ENCODE data around the gene FAM200C. TPM values are rescaled to one million over a fixed set of nuclear protein-coding genes. Genes with fewer than 3 reads are reported as not detected.

The FAM200C gene
- total RNA-seq, 1 donor from 2014 or later, result 5.3 TPM

Other genes starting within 250 kb of the FAM200C start
- gene FABP6, start 170.5 kb downstream of the FAM200C start, total RNA-seq, result 6.2 TPM
- gene CCNJL, start 87.5 kb downstream of the FAM200C start, total RNA-seq, result 12.4 TPM
- gene C1QTNF2, start 29.4 kb downstream of the FAM200C start, total RNA-seq, result 3.8 TPM
- gene SLU7, start 19.0 kb upstream of the FAM200C start, total RNA-seq, result 34.2 TPM
- gene PTTG1, start 21.8 kb upstream of the FAM200C start, total RNA-seq, result 2.6 TPM

All from ureter (tissue), 1 donor.